T-helper 1 cell treated with Interleukin-12 subunit alpha and Interleukin-12 subunit beta and Interleukin-4 antibody, amounts not matched to agents 30 ng/mL and 1 ng/mL, for 36 hours (primary cell): ENCODE results near the gene SLC30A1. TPM values are rescaled to one million over a fixed set of nuclear protein-coding genes. Genes with fewer than 3 reads are reported as not detected.
"Not testable (repeated sequence)": the region's sequence is repeated elsewhere in the genome, so short reads cannot be mapped to it uniquely, and the experiment has no call there.

Experiments used
- intact Hi-C: fragments of 100-400 bp; cut with micrococcal nuclease; formaldehyde crosslinking; loops from one replicate; pipeline ENCODE4 v1.15.1; 2024
- total RNA-seq: library from RNA; stranded (reverse); gene quantifications from 2 replicates; pipeline ENCODE4 v1.2.3, GENCODE V29; 2022

SLC30A1 gene
- total RNA-seq, 1 donor from 2014 or later: 12.9 TPM

DNA sequence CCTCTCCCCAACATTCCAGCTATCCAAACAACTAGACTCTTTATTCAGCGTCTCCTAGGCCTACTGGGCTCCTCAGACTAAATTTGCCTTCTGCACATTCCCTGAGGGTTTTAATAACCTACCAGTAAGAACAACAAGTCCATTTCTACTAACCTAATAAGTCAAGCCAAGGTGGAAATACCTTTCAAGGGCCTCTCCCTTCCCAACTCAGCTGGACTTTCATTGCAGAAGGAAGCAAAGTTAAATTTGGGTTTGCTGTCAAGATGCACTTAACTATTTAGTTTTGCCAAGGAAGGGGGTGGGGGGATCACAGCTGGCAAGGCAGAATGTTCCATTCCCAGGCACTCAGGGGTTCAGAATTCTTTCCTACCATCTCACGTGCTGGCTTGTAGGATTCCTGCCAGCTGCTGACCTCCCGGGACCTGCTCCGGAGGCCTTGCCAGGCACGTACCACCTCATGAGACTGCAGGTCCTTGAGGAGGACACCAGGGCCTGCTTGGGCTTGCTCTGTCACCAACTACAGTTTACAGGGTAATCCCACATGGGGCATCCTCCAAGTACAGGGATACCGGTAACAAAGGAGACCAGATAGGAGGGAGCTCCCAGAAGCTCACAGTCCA lies 29.8 kb downstream of the SLC30A1 start:
- intact Hi-C loops: no loop called here

DNA sequence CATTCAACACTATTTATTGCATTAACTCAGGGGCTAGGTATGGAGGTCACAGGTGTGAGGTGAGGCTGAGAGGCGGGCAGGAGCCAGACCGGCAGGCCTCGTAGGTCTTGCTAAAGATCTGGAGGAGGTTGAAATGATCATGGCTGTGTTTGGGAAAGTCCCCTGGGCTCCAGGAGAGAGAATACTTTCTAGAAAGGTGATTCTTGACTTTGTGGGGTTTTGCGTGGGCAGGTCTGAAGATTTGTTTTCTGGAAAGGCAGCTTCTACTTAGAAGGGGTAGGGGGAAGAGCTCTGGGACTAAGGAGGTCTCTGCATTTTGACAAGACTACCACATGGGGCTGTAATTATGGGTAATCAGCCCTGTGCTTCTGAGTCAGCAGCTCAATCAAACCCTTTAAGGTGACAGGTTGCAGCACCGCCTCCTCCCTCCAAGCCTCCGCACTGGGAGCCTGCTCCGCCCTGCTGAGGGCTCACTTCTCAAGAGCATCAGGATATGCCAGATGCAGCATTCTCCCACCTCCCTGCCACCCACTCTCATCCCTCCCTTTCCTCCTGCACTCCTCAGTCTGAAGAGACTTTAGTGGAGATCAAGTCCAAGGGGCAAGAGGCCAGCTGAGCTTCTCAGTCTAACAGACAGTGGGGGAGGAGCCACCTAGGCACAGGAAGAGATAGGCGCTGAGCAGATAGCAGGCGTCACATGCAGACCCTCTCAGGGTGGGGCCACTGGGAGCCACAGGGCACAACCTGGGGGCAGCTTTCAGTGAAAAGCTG lies 30.5 kb downstream of the SLC30A1 start:
- intact Hi-C loops: no loop called here

DNA sequence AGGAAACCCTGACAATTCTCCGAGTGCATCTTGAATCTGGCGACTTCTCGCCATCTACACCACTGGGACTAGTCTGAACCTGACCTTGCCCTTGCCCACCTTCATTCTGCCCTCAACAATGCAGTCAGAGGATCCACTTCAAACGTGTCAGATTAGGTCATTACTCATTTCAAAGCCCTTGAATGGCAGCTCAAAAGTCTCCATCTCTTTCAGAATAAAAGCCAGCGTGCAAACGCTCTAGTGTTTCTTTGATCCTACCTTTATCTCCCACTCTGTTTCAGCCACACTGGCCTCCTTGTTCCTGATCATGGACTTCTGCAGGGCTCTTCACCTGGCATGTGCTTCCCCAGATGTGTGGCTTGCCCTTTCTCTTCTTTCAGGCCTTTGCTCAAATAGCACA lies 31.3 kb downstream of the SLC30A1 start:
- intact Hi-C loops: no loop called here

DNA sequence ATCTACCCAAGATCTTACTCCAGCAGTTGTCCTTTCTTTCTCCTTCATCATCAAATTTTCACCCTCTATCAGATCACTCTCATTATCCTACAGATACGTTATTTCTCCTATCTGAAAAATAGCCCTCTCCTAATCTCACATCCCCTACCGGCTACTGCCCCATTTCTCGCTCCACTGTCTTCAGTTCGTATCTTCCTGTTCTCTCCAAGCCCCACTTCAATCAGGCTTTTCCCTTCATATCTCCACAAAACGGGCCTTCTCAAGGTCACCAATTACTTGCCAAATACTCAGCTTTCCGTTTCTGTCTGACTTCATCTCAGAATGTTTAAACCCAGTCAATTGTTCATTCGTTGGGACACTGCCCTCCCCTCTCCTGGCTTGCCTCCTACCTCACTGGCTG lies 32.4 kb downstream of the SLC30A1 start:
- intact Hi-C loops: no loop called here

DNA sequence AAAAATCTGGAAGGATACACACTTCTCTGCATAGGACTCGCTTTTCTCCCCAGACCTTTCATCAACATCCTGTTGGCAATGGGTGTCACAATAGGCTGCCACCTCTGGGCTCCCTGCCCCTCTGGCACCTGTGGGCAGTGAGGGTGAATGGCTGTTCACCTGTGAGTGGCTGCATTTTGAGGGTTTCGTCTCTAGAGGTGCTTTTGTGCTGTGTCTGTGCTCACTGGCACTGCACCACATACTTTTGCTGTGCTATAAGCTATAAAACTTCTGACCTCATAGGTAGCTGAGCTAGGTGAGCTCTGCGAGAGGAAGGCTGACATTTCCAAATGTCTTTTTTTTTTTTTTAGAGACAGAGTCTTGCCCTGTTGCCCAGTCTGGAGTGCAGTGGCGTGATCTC lies 35.9 kb downstream of the SLC30A1 start:
- intact Hi-C loops: no loop called here

DNA sequence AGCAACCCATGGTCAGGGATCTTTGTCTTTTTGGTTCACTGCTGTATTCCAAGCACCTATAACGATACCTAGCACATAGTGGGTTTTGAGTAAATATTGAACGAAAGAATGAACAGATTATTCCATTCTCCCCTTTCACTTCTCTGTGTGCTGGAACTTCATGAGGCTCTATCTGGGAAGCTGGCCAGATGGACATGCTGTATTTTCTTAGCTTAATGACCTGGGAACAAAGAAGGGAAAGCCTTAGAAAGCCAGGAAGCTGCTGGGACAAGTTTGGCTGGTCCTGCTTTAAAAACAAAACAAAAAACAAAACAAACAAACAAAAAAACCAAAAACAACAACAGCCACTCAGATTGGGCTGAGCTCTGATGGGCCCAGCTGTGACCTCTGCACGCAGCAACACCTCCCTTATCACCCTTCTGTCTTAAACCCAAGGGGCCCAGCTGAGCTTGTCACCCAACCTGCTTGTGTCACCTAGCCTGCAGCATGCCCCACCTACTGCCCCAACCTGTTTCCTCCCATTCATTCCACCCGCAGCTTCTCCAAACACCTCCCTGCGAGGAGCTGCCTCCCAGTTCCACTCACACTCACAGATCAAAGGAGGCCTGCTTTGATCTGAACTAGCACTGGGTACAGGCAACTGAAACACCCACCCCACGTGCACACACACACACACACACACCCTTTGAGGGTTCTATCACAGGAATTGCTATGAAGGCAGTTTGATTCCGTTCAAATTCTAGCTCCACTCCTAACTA lies 37.1 kb downstream of the SLC30A1 start:
- intact Hi-C loops: no loop called here

DNA sequence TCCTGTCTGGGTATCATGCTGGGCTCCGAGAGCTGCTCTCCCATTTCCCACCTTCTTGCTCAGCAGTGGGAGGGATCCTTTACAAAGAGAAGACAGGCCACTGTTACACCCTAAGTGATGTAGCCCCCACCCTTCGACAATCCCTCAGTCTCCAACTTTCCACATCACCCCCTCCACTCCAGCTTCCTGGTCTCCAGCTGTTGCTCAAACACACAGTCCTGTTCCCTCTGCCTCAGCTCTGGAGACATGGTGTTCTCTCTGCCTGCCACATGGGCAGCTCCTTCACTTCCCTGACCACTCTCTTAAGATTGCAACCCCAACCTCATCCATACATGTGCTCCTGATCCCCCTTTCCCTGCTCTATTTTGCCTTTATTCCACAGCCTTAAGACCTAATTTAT lies 37.7 kb downstream of the SLC30A1 start:
- intact Hi-C loops: no loop called here

DNA sequence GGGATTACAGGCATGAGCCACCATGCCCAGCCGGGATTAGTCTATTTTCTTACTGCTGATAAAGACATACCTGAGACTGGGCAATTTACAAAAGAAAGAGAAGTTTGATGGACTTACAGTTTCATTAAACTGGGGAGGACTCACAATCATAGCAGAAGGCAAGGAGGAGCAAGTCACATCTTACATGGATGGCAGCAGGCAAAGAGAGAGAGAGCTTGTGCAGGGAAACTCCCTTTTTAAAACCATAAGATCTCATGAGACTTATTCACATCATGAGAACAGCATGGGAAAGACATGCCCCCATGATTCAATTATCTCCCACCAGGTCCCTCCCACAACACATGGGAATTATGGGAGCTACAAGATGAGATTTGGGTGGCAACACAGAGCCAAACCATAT lies 38.1 kb downstream of the SLC30A1 start:
- intact Hi-C loops: not testable (repeated sequence)

DNA sequence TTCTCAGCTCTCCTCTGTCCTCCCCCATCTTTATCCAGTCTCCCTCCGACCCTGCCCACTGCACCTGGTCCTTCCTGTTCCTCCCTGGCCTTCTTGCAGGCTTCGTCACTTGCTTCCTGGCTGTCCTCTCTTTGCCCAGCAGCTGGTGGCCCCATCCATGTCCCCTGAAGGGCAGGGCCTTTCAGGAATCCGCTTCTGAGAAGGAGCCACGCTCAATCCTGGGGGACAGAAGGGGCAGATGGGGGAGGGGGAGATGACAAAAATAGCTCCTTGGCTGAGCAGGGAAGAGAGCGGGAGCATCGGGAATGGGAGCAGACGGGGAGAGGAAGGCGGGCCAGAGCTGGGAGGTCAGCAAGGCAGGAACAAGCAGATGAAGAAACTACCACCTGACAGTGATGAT lies 40.7 kb downstream of the SLC30A1 start:
- intact Hi-C loops: no loop called here

DNA sequence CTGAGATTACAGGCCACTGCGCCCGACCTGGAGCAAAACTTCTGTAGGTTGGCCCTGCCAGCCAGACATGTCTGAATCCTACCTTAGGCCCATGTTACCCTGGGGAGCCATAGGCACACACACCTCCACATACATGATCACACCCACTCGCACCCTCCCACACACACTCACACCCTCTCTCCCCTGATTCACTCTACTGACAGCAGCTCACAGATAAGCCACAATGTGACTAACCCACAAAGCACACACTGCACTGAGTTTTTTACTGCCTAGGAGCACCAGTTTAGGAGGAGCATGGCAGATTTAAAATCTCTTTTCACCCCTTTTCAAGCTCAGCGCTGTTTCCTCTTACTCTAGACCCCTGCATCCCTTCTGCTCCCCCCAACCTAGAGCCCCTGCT lies 41.7 kb downstream of the SLC30A1 start:
- intact Hi-C loops: no loop called here

DNA sequence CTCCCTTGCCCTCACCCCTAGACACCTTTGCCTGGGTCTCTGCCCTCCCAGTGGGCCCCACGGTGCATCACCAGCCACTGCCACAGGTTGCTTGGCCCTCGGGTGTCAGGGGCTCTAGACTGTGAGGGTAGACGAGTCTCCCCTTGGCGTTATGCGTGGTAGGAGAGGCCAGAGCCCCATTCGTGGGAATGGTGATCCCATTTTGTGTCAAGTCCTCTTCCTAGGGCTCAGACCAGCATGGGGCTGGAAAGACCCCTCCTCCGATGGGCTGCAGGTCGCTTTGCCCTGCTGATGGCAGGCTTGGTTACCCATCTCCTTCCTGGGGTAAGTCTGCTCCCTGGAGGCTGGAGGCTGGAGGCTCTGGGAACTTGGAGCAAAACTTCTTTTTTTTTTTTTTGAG lies 42.4 kb downstream of the SLC30A1 start:
- intact Hi-C loops: no loop called here

DNA sequence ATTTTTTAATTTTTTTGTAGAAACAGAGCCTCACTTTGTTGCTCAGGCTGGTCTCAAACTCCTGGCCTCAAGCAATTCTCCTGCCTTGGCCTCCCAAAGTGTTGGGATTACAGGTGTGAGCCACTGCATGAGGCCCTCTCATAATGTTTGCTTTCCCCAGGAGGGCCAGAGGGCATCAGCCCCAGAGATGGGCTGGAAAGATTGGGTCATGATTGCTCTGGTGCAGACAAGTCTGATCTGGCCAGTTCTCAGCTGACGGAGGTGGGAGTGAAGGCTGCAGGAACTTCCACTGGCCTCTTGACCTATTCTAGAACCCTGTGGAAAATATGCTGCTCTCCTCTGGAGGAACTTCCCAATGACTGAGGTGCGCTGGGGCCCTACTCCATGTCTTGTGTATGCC lies 43.6 kb downstream of the SLC30A1 start:
- intact Hi-C loops: no loop called here

DNA sequence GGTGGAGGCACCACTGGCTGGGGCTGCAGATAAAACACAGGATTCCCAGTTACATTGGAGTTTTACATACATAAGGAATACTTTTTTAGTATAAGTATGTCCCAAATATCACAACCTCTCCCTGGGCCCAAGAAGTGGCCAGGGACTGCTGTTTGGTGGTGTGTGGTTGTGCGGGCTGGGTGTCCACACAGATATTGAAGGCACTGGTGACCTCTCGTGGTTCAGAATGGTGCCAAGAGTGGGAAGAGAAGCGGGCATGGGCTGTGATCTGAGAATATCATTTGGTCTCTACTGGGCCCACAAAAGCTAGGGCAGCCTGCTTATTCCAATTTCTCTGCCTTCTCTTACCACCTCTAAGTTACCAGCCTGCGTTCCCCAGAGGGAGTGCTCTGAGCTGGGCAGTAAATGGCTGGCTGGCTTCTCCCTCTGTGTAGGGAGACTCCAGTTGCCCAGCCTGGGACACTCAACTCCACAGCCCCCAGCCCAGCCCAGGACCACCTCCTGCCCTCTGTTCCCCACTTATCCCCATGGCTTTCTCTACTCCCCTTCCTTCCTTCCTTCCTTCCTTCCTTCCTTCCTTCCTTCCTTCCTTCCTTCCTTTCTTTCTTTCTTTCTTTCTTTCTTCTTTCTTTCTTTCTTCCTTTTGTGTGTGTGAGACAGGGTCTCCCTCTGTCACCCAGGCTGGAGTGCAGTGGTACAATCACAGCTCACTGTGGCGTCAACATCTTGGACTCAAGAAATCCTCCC lies 44.2 kb downstream of the SLC30A1 start:
- intact Hi-C loops: no loop called here

DNA sequence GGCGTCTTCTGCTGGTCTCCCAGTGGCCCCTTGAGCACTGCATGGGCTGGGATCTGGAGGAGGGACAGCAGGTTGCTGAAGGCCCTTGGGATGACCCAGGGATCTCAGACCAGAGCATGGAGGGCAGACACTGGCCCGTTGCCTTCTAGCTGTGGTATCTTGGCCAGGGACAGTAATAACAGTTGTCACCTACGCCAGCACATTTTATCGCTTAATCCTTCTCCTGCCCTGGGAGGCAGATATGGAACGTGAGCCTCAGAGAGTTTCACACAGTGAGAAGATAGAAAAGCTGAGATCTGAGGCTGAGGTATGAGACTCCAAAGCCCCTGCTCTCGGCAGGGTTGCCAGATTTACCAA lies 46.9 kb downstream of the SLC30A1 start:
- intact Hi-C loops: no loop called here

DNA sequence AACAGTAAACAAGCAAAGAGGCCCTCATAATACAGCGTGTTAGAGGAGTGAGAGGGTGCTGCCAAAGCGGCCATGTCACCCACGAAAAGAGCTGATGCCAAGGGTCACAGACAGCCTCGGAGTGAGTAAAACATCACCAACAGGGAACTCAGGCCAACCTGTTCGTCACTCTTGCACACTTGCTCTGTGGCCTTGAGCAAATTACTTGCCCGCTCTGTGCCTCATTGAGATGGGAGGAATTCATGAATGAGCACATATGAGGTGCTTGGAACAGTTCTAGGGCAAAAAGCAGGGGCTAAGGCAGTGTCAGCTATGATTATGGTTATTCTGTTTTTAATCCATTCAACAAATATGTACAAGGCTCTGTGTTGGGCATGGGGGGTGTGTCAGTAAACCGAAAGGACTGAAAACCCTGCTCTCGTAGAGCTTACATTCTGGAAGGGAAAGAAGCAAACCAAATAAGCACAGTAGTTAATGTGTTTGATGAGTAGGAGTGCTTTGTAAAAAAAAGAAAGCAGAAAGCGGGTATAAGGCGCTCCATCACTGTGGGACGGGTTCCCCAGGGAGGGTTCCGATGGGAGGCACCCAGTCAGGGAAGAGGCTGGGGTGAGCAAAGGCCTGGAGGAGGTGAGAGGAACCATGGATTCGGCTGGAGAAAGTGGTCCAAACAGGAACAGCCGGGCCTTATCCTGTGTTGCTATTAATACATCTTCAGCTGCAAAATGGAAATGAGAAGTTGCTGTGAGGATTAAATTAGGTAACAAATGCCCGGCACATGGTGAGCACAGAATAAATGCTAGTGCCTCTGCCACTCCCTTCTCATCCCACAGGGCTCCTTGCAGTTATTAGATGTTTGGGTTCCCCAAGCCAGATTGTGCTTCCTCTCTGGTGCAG lies 47.5 kb downstream of the SLC30A1 start:
- intact Hi-C loops: no loop called here

DNA sequence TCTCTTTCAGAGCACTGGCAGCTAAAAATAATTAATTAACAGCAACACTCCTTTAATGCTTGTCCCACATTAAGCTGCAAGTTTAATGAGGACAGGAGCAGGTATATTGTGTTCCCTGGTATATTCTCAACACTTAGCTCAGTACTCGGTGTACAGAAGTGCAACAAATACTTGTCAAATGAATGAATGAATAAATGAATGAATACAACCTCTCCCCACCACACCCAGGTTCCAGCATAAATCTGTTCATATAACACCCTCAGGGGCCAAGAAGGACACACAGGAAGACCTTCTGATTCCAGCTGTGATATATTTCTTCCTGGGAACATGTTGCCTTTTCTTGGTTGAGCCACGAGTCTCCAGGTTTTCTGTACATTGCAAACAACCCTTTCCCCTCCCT lies 48.9 kb downstream of the SLC30A1 start:
- intact Hi-C loops: no loop called here

DNA sequence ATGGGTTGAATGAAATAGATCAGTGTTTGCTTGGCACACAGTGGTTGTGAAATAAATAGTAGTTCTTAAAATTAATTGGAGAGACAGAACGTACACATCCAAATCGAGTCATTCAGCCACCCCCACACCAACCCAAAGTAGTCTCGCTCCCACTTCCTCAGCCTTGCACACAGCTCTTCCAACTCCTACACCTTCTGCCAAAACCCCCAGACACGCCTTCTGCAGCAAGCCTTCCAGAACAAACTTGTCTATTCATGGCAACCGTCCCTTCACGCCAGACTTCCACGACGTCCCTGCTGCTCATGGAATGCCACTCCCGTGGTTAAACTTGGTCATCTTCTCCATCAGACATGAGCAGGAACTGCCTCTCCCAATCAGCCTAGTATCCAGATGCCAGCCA lies 49.5 kb downstream of the SLC30A1 start:
- intact Hi-C loops: no loop called here

DNA sequence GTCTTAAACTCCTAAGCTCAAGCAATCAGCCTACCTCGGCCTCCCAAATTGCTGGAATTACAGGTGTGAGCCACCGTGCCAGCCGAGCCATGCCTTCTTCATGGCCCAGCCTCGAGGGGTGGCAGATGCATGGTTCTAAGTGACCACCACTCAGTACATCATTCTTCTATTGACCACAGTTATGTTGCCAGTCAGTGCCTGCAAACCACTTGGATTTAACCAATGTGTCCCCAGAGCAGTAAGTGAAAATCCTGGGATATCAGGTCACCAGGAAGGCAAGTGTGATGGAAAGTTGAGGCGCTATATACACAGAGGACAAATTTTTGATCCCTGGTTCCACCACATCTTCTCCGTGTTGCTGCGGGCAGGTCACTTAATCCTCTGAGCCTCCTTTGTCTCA lies 50.0 kb downstream of the SLC30A1 start:
- intact Hi-C loops: no loop called here

DNA sequence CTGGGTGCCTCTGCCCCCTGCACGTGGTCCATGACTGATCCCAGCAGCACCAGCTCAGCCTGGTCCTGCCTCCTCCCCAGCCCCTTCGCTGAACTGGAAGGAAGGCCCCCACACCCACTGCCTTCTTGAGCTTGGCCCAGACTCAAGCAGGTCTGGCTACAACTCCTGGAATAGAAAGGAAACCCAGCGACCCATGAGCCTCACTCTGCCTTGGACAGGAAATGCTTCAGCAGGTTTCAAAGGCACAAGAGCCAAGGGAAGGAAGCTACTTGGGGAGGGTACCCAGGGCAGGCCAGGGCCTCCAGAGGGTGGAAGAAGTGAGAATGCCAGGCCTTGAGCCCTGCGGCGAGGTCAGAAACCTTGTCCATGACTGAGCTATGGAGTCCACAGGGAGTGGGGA lies 51.1 kb downstream of the SLC30A1 start:
- intact Hi-C loops: no loop called here

DNA sequence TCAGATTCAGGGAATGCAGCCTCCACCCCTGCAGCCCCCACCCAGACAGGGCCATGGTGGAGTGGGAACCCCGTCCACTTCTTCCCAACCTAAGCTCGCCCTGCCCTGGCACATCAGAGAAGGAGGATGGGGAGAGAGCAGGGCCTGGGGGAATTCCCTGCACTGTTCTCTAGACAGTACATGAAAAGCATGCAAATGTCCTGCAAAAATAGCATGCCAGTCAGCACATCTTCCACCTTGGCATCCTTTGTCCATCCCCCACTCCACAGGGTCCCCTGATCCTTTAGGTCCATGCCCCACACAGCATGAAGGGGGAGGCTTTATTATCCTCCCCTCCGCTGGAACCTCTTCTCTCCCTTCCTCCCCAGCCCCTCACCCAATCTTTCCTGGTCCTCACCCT lies 52.0 kb downstream of the SLC30A1 start:
- intact Hi-C loops: no loop called here

DNA sequence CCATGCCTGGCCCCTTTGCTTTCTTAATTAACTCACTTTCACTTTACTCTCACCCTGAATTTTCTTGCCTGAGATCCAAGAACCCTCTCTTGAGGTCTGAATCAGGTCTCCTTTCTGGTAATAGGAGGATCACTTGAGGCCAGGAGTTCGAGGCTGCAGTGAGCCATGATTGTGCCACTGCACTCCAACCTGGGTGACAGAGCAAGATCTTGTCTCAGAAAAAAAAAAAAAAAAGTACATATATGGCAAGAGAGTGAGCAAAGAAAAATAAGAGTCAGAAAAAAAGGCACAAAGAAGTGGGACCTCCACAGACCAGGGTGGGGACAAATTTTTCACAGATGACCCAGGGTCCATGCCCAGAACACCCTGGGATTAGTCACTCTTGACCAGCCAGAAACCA lies 52.9 kb downstream of the SLC30A1 start:
- intact Hi-C loops: no loop called here
